ENCODE measurements around the gene LIPF. TPM values are rescaled to one million over a fixed set of nuclear protein-coding genes. Genes with fewer than 3 reads are reported as not detected.

The LIPF gene
- total and polyA plus RNA-seq, 12 donors: 0.65 to 0.95 TPM; not detected in 10

GRCh38 chr10:88642209-88642608 is 22.0 kb upstream of the LIPF start:
- no peak for TF ChIP-seq CTCF (IDR thresholded peaks at IDR 0.05)
- Histone ChIP-seq H3K36me3 (no peaks in the 10 kb centered on the region), H3K4me1 (peaks cover 0 to 12% (median 0%) of the 10 kb centered on the region in 9 donors), H3K9me3 (peaks cover 0 to 22% (median 7%) of the 10 kb centered on the region in 11 donors), H3K4me3 (no peak overlapping the region), H3K27me3 (peaks cover 0 to 5% (median 0%) of the 10 kb centered on the region in 7 donors), H3K27ac (no peak overlapping the region)
- 86 to 91% methylated on average over 6 of the region's 6 CpGs for WGBS, 2 donors
- DNase-seq (no peak), ATAC-seq (no peak)
- intact Hi-C loops (cut with DNase I): no loop called here

- no peak for ATAC-seq
- intact Hi-C loops (cut with DNase I): no loop called here
- Histone ChIP-seq H3K27me3 (peaks cover 0 to 9% (median 0%) of the 10 kb centered on the region in 7 donors), H3K4me3 (no peak overlapping the region), H3K27ac (no peak overlapping the region), H3K9me3 (peaks cover 0 to 15% (median 3%) of the 10 kb centered on the region in 11 donors), H3K4me1 (peaks cover 0 to 12% (median 0%) of the 10 kb centered on the region in 9 donors), H3K36me3 (no peaks in the 10 kb centered on the region)
- no peak for DNase-seq
- TF ChIP-seq CTCF (IDR thresholded peaks at IDR 0.05): no peak
These were observed 21.3 kb upstream of the LIPF start for GRCh38 chr10:88642963-88643362.

GRCh38 chr10:88647061-88647615 is 17.1 kb upstream of the LIPF start:
- no peaks in the 10 kb centered on the region for H3K9me3 ChIP-seq
- WGBS, 2 donors: 69 to 76% methylated on average over 2 of the region's 2 CpGs
- peaks cover 0 to 5% (median 0%) of the 10 kb centered on the region in 7 donors for H3K27me3 ChIP-seq
- DNase-seq: no peak
- TF ChIP-seq CTCF (IDR thresholded peaks at IDR 0.05): no peak
- no peaks in the 10 kb centered on the region for H3K36me3 ChIP-seq
- peaks cover 0 to 12% (median 0%) of the 10 kb centered on the region in 9 donors for H3K4me1 ChIP-seq
- H3K27ac ChIP-seq: no peak overlapping the region
- ATAC-seq: no peak
- H3K4me3 ChIP-seq: no peak overlapping the region
- intact Hi-C loops (cut with DNase I): no loop called here

- no peaks in the 10 kb centered on the region for H3K9me3 ChIP-seq
- peaks cover 0 to 5% (median 0%) of the 10 kb centered on the region in 7 donors for H3K27me3 ChIP-seq
- DNase-seq (no peak), ATAC-seq (no peak)
- H3K27ac ChIP-seq: peak overlapping the region in 1 of 10 donors; percentile 54
- H3K4me3 ChIP-seq: no peak overlapping the region
- H3K36me3 ChIP-seq: no peaks in the 10 kb centered on the region
- TF ChIP-seq CTCF (IDR thresholded peaks at IDR 0.05): no peak
- no peaks in the 10 kb centered on the region for H3K4me1 ChIP-seq
- intact Hi-C loops (cut with DNase I): no loop called here
These were observed 13.1 kb upstream of the LIPF start for GRCh38 chr10:88651101-88651551.

Measured in heart right ventricle (tissue), 16 donors.